Mononuclear cell (primary cell): ENCODE data around the gene AMDHD2. TPM values are rescaled to one million over a fixed set of nuclear protein-coding genes. Genes with fewer than 3 reads are reported as not detected.
"Not testable (repeated sequence)": the region's sequence is repeated elsewhere in the genome, so short reads cannot be mapped to it uniquely, and the experiment has no call there.

ENCODE experiments used
- H3K27me3 ChIP-seq: 2 replicates; pipeline ENCODE4 v1.6.0; 2011; ENCODE audit warnings: low read length, control low read depth; ENCODE audit not compliant: insufficient read depth
- H3K4me1 ChIP-seq: 2 replicates; pipeline ENCODE4 v1.5.1; 2011; ENCODE audit warnings: mild to moderate bottlenecking, low read length, control low read depth; ENCODE audit not compliant: insufficient read depth
- H3K4me3 ChIP-seq: 2 replicates; pipeline ENCODE4 v1.5.1; 2011; ENCODE audit warnings: mild to moderate bottlenecking, low read length, moderate library complexity
- H3K9me3 ChIP-seq: 2 replicates; pipeline ENCODE4 v1.5.1; 2011; ENCODE audit warnings: low read depth, mild to moderate bottlenecking, control low read depth, low read length
- total RNA-seq: library from RNA; depleted of rRNA; stranded (reverse); fragments of >200 nt; gene quantifications from one replicate; pipeline ENCODE4 v1.2.3, GENCODE V29; 2012

Gene AMDHD2
- total RNA-seq, 1 donor = 49.7 TPM

DNA sequence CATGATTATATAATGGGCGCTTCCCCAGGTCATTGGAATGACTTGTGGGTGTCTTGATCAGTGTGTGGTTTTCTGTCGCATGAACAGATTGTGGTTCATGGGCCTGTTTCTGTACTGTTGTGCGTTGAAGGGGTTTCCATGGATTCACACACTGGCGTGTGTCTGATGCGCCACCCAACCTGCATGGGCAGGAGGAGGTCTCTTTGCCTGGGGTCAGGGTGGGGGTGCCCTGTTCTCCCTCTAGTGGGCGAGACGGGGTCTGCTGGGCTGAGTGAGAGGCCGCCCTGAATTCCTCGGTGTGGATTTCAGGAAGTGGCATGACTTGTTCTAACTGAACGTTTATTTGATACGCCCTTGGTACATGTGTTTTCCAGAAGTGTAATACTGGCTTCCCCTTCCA, 60.0 kb downstream of the AMDHD2 start:
- not testable (repeated sequence) for H3K27me3 ChIP-seq, H3K9me3 ChIP-seq, H3K4me3 ChIP-seq, H3K4me1 ChIP-seq

DNA sequence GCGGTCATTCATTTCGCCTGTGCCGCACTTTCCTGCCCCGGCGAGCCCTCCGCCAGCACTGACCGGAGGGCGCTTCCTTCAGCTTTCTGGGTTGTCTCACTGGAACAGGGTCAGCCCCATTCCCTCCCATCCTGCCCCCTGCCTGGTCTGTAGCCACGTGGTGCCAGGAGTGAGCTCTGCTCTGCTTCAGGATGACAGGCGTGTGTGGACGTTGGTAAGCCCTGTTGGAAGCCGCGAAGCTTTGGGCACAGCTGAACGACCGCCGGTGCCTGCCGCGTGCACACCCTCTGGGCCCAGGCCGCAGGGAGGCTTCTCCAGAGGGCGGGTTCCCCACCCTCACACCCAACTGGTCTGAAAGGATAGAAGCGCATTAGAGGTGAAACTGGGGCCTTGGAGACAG, 60.6 kb downstream of the AMDHD2 start:
- not testable (repeated sequence) for H3K4me3 ChIP-seq, H3K4me1 ChIP-seq, H3K27me3 ChIP-seq, H3K9me3 ChIP-seq

Other genes with a start within 250 kb of the AMDHD2 start
- 1.9 TPM for gene ABCA3, start 179.6 kb upstream of the AMDHD2 start, total RNA-seq
- gene CCNF, start 90.9 kb upstream of the AMDHD2 start, total RNA-seq = 1.2 TPM
- gene TEDC2, start 60.3 kb upstream of the AMDHD2 start, total RNA-seq = not detected
- gene NTN3, start 49.1 kb upstream of the AMDHD2 start, total RNA-seq = not detected
- 2.1 TPM for gene TBC1D24, start 45.2 kb upstream of the AMDHD2 start, total RNA-seq
- gene ATP6V0C, start 6.4 kb upstream of the AMDHD2 start, total RNA-seq = 61.2 TPM
- 0.10 TPM for gene CEMP1, start 11.0 kb downstream of the AMDHD2 start, total RNA-seq
- gene PDPK1, start 17.6 kb downstream of the AMDHD2 start, total RNA-seq = 36.9 TPM
- 17.7 TPM for gene KCTD5, start 162.2 kb downstream of the AMDHD2 start, total RNA-seq
- 0.10 TPM for gene PRSS27, start 199.9 kb downstream of the AMDHD2 start, total RNA-seq
- gene SRRM2, start 232.3 kb downstream of the AMDHD2 start, total RNA-seq = 195 TPM